Measurements from ENCODE around the gene PLEKHN1.

PLEKHN1 gene

GRCh38 chr1:929712-930632 is 36.3 kb upstream of the PLEKHN1 start:
- no peak for DNase-seq

DNA sequence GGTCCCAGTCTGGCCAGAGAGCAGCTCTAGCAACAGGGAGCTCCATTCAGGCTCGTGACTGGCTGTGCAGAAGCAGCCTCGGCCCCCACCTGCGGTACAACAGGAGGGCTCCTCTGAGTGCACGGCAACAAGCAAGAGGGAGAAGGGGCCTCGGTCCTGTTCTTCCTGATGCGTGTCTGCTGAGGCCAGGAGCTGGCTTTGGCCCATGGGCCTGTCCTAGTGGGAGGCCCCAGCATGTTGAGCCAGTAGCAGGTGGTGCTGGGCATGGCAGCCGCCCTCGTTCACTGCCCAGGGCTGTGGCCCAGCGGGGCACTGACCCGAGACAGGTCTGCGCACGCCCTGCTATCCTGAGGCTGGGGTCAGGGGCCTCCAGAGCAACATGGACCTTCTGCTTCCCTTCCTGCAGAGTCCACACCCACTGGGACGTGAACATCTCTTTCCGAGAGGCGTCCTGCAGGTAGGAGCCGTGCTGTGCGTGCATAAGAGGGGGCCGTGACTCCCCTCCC is 35.6 kb upstream of the PLEKHN1 start:
- no peak for DNase-seq

GRCh38 chr1:931380-932172 is 34.7 kb upstream of the PLEKHN1 start:
- no peak for DNase-seq

- no peak for DNase-seq
Measured at GRCh38 chr1:932173-932510, 34.1 kb upstream of the PLEKHN1 start.

DNA sequence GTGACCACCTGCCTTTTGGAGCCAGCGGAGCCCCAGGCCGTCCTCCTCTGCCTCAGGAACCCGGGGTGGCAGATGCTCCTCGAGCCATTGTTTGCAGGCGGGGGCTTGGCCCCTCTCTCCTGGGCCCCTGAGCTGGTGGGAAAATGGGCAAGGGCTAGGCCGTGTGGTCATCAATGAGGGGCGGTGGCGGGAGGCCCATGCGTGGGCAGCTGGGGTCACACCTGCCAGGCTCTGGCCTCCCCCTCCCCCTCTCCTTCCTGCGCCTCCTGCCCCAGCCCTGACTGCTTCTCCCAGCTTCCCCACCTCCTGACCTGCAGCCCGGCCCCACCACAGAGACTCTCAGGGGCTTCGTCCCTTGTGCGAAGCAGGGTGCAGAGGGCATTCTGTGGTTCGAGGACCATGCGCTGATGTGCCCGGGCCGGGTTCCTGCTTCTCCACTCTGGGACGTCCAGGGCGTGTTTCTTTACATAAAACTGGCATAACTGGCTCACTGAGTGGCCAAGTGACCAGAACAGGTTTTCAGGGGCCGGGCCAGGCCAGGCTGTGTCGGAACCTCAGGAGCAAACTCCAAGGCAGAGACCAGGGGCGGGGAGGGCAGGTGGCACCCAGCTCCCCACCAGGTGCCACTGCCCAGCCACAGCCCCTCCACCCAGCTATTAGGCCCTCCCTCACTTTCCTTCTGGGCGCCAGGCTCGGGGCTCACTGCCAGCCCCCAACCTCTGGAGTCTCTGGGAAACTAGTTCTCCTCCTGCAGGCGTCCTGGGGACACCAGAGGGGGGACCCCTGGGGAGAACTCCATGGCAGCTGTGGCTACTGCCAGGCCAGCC is 33.3 kb upstream of the PLEKHN1 start:
- DNase-seq: no peak

DNA sequence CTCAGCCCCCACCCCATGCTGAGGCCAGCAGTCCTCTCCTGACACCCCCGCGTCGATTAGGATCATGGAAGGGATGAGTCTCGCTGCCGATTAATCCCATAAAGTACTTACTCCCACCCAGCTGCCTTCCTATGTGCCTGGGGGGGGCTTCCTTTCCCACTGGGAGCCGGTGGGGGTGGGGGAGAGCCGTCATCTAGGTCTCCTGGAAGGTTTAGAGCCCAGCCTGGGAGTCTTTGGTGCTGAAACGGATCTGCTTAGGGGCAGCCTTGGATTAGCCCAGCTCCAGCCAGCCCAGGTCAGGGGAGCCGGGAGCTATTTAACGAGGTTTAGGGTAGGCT is 32.7 kb upstream of the PLEKHN1 start:
- no peak for DNase-seq

GRCh38 chr1:934991-935750 is 31.1 kb upstream of the PLEKHN1 start:
- DNase-seq: no peak

DNA sequence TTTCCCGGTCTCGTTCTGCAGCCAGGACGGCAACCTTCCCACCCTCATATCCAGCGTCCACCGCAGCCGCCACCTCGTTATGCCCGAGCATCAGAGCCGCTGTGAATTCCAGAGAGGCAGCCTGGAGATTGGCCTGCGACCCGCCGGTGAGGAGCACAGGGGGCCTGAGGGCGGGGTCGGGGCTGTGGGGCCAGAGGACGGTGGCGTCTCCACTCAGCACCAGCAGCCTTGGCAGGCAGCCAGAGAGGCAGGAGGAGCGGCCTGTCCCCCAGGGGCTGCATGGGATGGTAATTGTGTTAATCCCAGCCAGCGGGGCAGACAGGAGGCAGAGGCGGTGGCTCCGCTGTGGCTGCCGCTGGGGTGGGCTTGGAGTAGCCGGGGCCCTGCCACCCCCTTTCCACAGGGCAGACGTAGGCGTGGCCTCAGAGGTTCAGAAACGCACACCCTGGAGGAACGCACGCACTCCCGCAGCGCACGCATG is 30.5 kb upstream of the PLEKHN1 start:
- no peak for DNase-seq

DNA sequence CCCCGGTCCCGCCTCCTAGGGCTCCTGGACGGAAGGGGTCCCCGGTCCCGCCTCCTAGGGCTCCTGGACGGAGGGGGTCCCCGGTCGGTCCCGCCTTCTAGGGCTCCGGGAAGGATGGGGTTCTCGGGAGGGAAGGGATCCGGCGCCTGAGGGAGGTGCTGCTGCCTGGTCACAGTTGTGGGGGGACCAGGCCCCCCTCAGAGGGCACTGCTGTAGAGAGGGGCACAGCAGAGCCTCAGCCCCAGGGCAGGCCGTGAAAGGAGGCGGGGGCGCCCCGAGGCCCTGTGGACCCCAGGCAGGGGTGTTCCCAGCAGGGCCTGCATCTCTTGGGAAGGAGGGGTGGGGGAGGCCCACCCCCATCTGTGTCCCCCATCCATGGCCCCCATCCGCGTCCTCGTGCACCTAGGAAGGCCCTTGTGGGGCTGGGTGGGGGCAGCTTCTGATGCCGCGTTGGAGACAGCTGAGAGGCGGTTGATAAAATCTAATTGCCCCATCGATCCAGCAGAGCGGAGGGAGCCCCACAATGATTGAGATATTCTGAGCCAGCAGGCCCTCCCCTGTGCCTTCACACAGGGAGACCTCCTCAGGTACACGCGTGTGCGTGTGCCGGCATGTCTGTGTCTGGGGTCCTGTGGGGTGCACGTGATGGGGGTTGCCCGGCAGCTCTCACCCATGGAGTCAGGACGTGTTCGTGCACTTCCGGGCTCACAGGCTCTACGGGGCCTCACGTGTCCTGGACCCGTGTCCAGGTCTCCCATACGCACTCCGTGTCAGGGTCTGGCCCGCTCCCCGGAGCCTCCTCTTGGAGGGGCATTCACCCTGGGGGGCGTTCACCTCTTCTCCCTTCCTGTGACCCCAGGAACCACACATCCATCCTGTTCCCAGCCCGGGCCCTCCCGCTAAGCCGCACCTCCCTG is 29.7 kb upstream of the PLEKHN1 start:
- no peak for DNase-seq

DNA sequence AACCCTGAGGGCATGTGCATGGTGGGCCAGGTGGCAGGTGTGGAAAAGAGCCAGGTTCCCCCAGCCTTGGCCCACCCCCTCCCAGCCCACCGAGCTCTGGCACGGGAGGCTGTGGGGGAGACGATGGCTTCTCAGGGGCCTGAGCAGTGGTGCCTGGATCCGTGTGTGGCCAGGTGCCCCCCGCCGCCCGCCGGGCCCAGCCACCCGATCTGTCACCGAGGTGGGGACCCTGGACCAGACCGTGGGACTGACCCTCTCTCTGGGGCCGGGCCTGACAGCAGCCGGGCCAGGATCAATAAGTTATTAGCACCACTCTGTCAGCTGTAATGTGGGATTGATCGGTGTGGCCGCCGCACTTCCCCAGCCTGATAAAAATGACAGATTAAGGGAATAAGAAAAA is 28.8 kb upstream of the PLEKHN1 start:
- DNase-seq: no peak

DNA sequence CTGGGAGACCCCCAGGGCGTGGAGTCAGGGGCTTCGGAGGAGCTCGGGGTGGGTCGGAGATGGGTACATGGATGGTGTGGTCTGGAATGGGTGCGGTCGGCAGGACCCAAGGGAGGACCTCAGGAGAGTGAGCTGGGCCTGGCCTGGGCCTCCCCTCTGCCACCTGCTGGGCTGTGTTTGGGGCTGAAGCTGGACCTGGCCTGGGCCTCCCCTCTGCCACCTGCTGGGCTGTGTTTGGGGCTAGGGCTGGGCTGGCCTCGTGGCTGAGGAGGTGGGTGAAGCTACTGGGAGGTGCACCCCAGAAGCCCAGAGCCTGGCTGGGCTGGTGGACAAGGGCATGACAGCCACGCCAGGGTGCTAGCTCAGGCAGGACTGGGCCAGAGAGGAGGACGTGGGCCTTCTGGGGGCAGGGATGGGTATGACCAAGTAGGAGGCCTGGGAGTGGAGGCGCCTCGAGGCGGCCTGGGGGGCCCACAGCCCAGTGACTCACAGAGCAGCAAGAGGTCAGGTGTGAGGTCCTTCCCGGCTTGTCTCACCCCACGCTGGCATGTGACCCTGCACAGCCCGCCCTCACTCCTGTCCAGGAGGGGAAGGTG is 28.1 kb upstream of the PLEKHN1 start:
- DNase-seq: no peak

DNA sequence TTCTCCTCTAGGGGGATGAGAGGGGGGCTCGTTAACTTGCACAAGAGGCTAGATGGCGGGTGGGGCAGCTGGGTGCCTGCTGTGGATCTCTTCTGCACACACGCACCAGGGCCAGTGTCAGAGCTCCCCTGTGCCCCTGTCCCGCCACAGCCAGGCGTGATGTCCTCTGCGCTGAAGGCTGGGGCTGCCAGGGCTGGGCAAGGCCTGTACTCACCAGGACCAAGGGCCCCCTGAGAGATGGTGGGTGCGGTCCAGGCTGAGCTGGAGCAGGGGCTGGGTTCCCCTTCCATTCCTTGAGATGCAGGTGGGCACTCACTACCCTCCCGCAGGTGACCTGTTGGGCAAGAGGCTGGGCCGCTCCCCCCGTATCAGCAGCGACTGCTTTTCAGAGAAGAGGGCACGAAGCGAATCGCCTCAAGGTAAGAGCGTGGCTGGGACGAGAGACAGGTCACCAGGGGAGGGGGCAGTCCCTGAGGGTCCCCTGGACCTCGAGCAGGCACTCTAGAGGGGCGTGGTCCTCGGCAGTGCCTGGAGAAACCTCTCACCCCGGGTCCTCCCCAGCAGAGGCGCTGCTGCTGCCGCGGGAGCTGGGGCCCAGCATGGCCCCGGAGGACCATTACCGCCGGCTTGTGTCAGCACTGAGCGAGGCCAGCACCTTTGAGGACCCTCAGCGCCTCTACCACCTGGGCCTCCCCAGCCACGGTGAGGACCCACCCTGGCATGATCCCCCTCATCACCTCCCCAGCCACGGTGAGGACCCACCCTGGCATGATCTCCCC is 27.4 kb upstream of the PLEKHN1 start:
- DNase-seq: no peak

- no peak for DNase-seq
Measured at GRCh38 chr1:939511-940106, 26.7 kb upstream of the PLEKHN1 start.

GRCh38 chr1:940107-941014 is 25.9 kb upstream of the PLEKHN1 start:
- DNase-seq: peak in 1 of 2 donors; percentile 40

DNA sequence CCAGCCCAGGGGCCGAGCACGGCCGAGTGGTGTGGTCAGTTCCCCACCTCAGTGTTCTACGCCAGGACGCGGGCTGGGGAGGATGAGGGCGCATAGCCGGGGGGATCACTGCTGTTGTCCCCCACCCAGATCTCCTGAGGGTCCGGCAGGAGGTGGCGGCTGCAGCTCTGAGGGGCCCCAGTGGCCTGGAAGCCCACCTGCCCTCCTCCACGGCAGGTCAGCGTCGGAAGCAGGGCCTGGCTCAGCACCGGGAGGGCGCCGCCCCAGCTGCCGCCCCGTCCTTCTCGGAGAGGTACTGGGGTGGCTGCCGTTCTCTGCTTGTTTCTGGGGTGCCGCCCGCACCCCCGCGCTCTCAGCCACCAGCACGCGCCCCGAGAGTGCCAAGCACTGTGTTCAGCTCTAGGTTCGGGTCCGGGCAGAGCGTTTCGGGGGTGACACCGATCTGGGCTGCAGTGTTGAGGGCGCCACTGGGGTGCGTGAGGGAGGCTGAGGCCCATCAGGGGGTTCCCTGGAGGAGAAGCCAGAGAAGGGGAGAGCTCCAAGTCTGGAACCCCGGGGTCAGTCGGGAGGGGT is 25.2 kb upstream of the PLEKHN1 start:
- no peak for DNase-seq

DNA sequence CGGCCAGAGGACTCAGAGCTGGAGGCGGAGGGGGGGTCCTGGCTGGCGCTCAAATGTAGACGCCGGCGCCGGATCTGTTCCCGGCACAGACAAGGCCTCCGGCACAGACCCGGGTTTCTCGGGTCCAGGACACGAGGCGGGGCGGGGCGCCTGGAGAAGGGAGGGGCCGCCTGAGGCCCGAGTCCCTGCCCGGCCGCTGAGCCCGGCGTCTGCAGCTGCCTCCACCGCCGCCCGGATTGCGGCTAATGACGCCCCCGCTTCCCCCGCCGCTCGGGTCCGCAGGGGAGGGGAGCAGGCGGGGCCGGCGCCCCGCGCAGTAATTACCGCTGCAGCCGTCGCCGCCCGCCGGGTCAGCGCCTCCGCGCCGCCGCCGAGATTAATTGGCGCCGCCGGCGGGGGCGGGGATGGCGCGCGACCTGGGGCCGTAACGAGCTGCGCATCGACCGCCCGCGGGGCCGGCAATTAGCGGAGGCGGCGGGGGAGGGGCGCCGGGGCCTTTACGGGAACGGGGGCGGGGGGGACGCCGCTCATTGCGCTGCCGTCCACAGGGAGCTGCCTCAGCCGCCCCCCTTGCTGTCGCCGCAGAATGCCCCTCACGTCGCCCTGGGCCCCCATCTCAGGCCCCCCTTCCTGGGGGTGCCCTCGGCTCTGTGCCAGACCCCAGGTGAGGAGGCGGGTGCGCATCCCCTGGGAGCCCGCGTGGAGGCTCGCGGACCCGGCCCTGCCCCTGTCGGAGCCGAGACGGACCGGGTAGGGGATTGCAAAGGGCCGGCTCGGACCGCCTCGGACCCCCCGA is 24.5 kb upstream of the PLEKHN1 start:
- peak in 1 of 2 donors; percentile 22 for DNase-seq

DNA sequence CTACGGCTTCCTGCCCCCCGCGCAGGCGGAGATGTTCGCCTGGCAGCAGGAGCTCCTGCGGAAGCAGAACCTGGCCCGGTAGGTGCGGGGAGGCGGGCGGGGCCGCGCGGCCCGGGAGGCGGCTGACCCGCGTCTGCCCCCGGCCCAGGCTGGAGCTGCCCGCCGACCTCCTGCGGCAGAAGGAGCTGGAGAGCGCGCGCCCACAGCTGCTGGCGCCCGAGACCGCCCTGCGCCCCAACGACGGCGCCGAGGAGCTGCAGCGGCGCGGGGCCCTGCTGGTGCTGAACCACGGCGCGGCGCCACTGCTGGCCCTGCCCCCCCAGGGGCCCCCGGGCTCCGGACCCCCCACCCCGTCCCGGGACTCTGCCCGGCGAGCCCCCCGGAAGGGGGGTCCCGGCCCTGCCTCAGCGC is 23.9 kb upstream of the PLEKHN1 start:
- DNase-seq: no peak

All from CD4-positive, alpha-beta T cell treated with Interferon alpha-2 for 1 hour (primary cell).